GM21717 (cell line): ENCODE data around the gene ATR.
"Not testable (repeated sequence)": the region's sequence is repeated elsewhere in the genome, so short reads cannot be mapped to it uniquely, and the experiment has no call there.

Experiments
- ATAC-seq: cut with Tn5 transposase; IDR thresholded peaks from one replicate; pipeline ENCODE4 v1.9.1; 2021; ENCODE audit warnings: mild to moderate bottlenecking, moderate library complexity; ENCODE audit not compliant: unreplicated experiment

Gene ATR

GRCh38 chr3:142450881-142451280, 127.7 kb downstream of the ATR start:
- ATAC-seq, result no peak

GRCh38 chr3:142450189-142450588, 128.3 kb downstream of the ATR start:
- ATAC-seq, result no peak

- peak; percentile 79 for ATAC-seq
These were observed 130.4 kb downstream of the ATR start, which contains the start of gene XRN1 for GRCh38 chr3:142447852-142448823. XRN1 (minus strand) TSS chr3:142448037; CDS start chr3:142447944, 93 bp downstream.

GRCh38 chr3:142447301-142447851, 131.2 kb downstream of the ATR start:
- ATAC-seq, result peak; percentile 36

- peak; percentile 55 for ATAC-seq
These were observed 132.7 kb downstream of the ATR start for GRCh38 chr3:142445816-142446254.

- no peak for ATAC-seq
These were observed 134.2 kb downstream of the ATR start for GRCh38 chr3:142444343-142444742.

GRCh38 chr3:142443060-142443459, 135.5 kb downstream of the ATR start:
- ATAC-seq, result not testable (repeated sequence)

GRCh38 chr3:142439499-142440220, 138.9 kb downstream of the ATR start:
- ATAC-seq, result not testable (repeated sequence)

- ATAC-seq, result not testable (repeated sequence)
These were observed 140.4 kb downstream of the ATR start for GRCh38 chr3:142438096-142438495.

- ATAC-seq, result no peak
These were observed 141.5 kb downstream of the ATR start for GRCh38 chr3:142436951-142437585.

GRCh38 chr3:142434503-142434902, 144.0 kb downstream of the ATR start:
- no peak for ATAC-seq

- ATAC-seq, result no peak
These were observed 145.4 kb downstream of the ATR start for GRCh38 chr3:142433110-142433509.

GRCh38 chr3:142429582-142429981, 149.0 kb downstream of the ATR start:
- no peak for ATAC-seq

- ATAC-seq, result no peak
These were observed 153.8 kb downstream of the ATR start for GRCh38 chr3:142424754-142425153.

GRCh38 chr3:142418926-142419592, 159.5 kb downstream of the ATR start:
- ATAC-seq, result no peak

- no peak for ATAC-seq
These were observed 161.2 kb downstream of the ATR start for GRCh38 chr3:142417302-142417701.

- not testable (repeated sequence) for ATAC-seq
These were observed 178.0 kb downstream of the ATR start for GRCh38 chr3:142400537-142400936.
